B cell (primary cell): ENCODE data around the gene SEC14L1. TPM values are rescaled to one million over a fixed set of nuclear protein-coding genes. Genes with fewer than 3 reads are reported as not detected.

Source experiments
- ATAC-seq: fragments of 200-7000 bp; cut with Tn5 transposase; one replicate; pipeline ENCODE4 v1.10.0; 2021; ENCODE audit warnings: low read depth, mild to moderate bottlenecking, moderate number of reproducible peaks, moderate library complexity
- CTCF ChIA-PET: fragments of 350-600 bp; sonication (Branson Sonifier 250); formaldehyde crosslinking; loops from one replicate; lab custom pipeline; 2021; ENCODE audit warnings: antibody characterized with exemption, inconsistent platforms; lab: Charles Lee
- POLR2A ChIA-PET: fragments of 350-600 bp; sonication (Branson Sonifier 250); formaldehyde crosslinking; loops from one replicate; lab custom pipeline; 2021; ENCODE audit warnings: antibody characterized with exemption; lab: Charles Lee
- DNase-seq: peaks from one replicate; pipeline ENCODE4 v3.0.0; 2013
- H2AFZ ChIP-seq: 2 replicates; pipeline ENCODE4 v1.6.1; 2012; ENCODE audit warnings: mild to moderate bottlenecking, low read depth, low read length; ENCODE audit not compliant: insufficient read depth, poor library complexity, severe bottlenecking
- H3K27ac ChIP-seq, 2 donors: 1 replicate in 1 of 2; 2 replicates in 1 of 2; pipeline ENCODE4 v1.5.1; 2012 to 2013; ENCODE audit warnings: low read length in 2 of 2, mild to moderate bottlenecking in 2 of 2, moderate library complexity in 1 of 2
- H3K27me3 ChIP-seq, 4 experiments: fragments of 200-600 bp in 1 of 4; sonication (generic) in 1 of 4; replicated peaks in 1 of 4; 1 replicate in 2 of 4; 2 replicates in 2 of 4; pipeline versions ENCODE4 v1.6.1 to v1.7.0; 2013 to 2016; ENCODE audit warnings: low read length in 3 of 4, mild to moderate bottlenecking in 2 of 4, mixed read lengths in 1 of 4, moderate library complexity in 1 of 4; ENCODE audit not compliant: insufficient read depth in 4 of 4, control insufficient read depth in 3 of 4; ENCODE audit errors: control extremely low read depth in 1 of 4
- H3K36me3 ChIP-seq, 2 experiments: replicated peaks in 1 of 2; 1 replicate in 1 of 2; 2 replicates in 1 of 2; pipeline versions ENCODE4 v1.6.1 to v1.7.1; 2013; ENCODE audit warnings: low read length in 1 of 2; ENCODE audit not compliant: insufficient read depth in 2 of 2, control insufficient read depth in 1 of 2; ENCODE audit errors: control extremely low read depth in 1 of 2, extremely low read depth in 1 of 2
- H3K4me1 ChIP-seq, 2 donors: fragments of 200-600 bp in 1 of 2; sonication (generic) in 1 of 2; 1 replicate in 1 of 2; 2 replicates in 1 of 2; pipeline versions ENCODE4 v1.5.1 to v1.6.1; 2013 to 2017; ENCODE audit warnings: low read length in 2 of 2; ENCODE audit not compliant: control insufficient read depth in 2 of 2, insufficient read depth in 2 of 2
- H3K4me2 ChIP-seq: replicated peaks from 2 replicates; pipeline ENCODE3; 2012; ENCODE audit warnings: mild to moderate bottlenecking, low read depth, low read length; ENCODE audit not compliant: poor library complexity, severe bottlenecking
- H3K4me3 ChIP-seq, 5 experiments: fragments of 200-600 bp in 1 of 5; sonication (generic) in 1 of 5; 1 replicate in 3 of 5; 2 replicates in 2 of 5; pipeline versions ENCODE4 v1.5.1 to v1.7.0; 2011 to 2016; ENCODE audit warnings: low read length in 4 of 5, mild to moderate bottlenecking in 4 of 5, low read depth in 2 of 5, control low read depth in 1 of 5, moderate library complexity in 1 of 5; ENCODE audit not compliant: insufficient read depth in 1 of 5; ENCODE audit errors: control extremely low read depth in 1 of 5, extremely low read depth in 1 of 5
- H3K79me2 ChIP-seq: fragments of 200-600 bp; sonication (generic); one replicate; pipeline ENCODE4 v1.6.0; 2016; ENCODE audit warnings: low read length; ENCODE audit not compliant: control insufficient read depth, insufficient read depth
- H3K9ac ChIP-seq: fragments of 200-600 bp; sonication (generic); 2 replicates; pipeline ENCODE4 v1.6.1; 2017; ENCODE audit warnings: mild to moderate bottlenecking, low read length, moderate library complexity
- H3K9me3 ChIP-seq, 3 donors: one replicate each; pipeline versions ENCODE4 v1.6.1 to v1.7.1; 2013; ENCODE audit warnings: low read length in 2 of 3; ENCODE audit not compliant: control insufficient read depth in 2 of 3, insufficient read depth in 1 of 3; ENCODE audit errors: control extremely low read depth in 1 of 3
- H4K20me1 ChIP-seq: 2 replicates; pipeline ENCODE4 v1.6.0; 2012; ENCODE audit warnings: mild to moderate bottlenecking, low read length; ENCODE audit not compliant: insufficient read depth, control insufficient read depth, poor library complexity, severe bottlenecking
- H3K27ac Mint-ChIP-seq: one replicate; pipeline ENCODE4 v1.8.0; 2021; ENCODE audit warnings: mixed read lengths
- H3K27me3 Mint-ChIP-seq: one replicate; pipeline ENCODE4 v1.8.0; 2021; ENCODE audit warnings: mixed read lengths
- H3K4me1 Mint-ChIP-seq: one replicate; pipeline ENCODE4 v1.8.0; 2021; ENCODE audit warnings: mixed read lengths
- H3K4me3 Mint-ChIP-seq: one replicate; pipeline ENCODE4 v1.8.0; 2021; ENCODE audit warnings: mixed read lengths
- H3K9me3 Mint-ChIP-seq: one replicate; pipeline ENCODE4 v1.8.0; 2022; ENCODE audit warnings: mixed read lengths; ENCODE audit not compliant: insufficient read depth
- CTCF ChIP-seq: fragments of 200-600 bp; IDR thresholded peaks from one replicate; pipeline ENCODE4 v1.8.0; 2022; ENCODE audit warnings: antibody characterized with exemption, mild to moderate bottlenecking
- EZH2 ChIP-seq: IDR thresholded peaks from 2 replicates; pipeline ENCODE4 v1.6.1; 2012; ENCODE audit warnings: borderline replicate concordance, low read depth, mild to moderate bottlenecking, moderate library complexity, low read length; ENCODE audit not compliant: insufficient read depth, poor library complexity, severe bottlenecking
- WGBS: methylation state at CpG from one replicate; pipeline ENCODE4 v1.1.5; 2013; ENCODE audit warnings: missing lambda C conversion rate; ENCODE audit not compliant: insufficient coverage; 5-methylcytosine and 5-hydroxymethylcytosine counted together
- intact Hi-C: fragments of 100-400 bp; cut with micrococcal nuclease; formaldehyde crosslinking; loops from one replicate; pipeline ENCODE4 v1.10.0; 2022
- polyA plus RNA-seq: library from polyadenylated mRNA; depleted of rRNA; stranded (reverse); fragments of >200 nt; gene quantifications from 2 replicates; pipeline ENCODE4 v1.2.3, GENCODE V29; 2012
- total RNA-seq, 2 donors: library from RNA; stranded (reverse); fragments of 120-200 nt in 1 of 2; gene quantifications; 1 replicate in 1 of 2; 2 replicates in 1 of 2; pipeline versions ENCODE4 v1.2.3 to v1.2.4, GENCODE V29; 2013 to 2022

The SEC14L1 gene
- total and polyA plus RNA-seq, 2 donors (not counting 1 experiment from before 2014, with no cell fraction given): 37.7 to 103 TPM

- Mint-ChIP-seq H3K4me3 (peak overlapping the region; percentile 73), H3K9me3 (peaks cover 7% of the 10 kb centered on the region), H3K4me1 (peaks cover 60% of the 10 kb centered on the region), H3K27me3 (no peaks in the 10 kb centered on the region), H3K27ac (peak overlapping the region; percentile 1)
- ATAC-seq (no peak), DNase-seq (no peak)
- peaks cover 3 to 25% (median 22%) of the 10 kb centered on the region in 3 donors for H3K9me3 ChIP-seq
- H3K4me2 ChIP-seq: peak overlapping the region; percentile 61
- peaks cover 57% of the 10 kb centered on the region for H4K20me1 ChIP-seq
- peak overlapping the region; percentile 3 to 68 for H3K27ac ChIP-seq
- H3K4me3 ChIP-seq: peak overlapping the region in 1 of 5 experiments; percentile 34
- peaks cover 29 to 30% of the 10 kb centered on the region in 2 donors for H3K4me1 ChIP-seq
- intact Hi-C loops: no loop called here
- CTCF ChIA-PET: interaction anchor here (0.5 to 1.4 kb wide), 4 partner anchors 74 to 125 kb away, joined by 3 to 4 read pairs (median 4); no protein-coding TSS in a partner anchor
- H3K36me3 ChIP-seq: peaks cover 2 to 6% of the 10 kb centered on the region in 2 experiments
- POLR2A ChIA-PET: no interaction called here
- H3K79me2 ChIP-seq: peaks cover 83% of the 10 kb centered on the region
- H3K9ac ChIP-seq: peak overlapping the region; percentile 1
- whole genome bisulfite sequencing: 78% methylated on average over 4 of the region's 7 CpGs
- no peaks in the 10 kb centered on the region for H3K27me3 ChIP-seq
- TF ChIP-seq EZH2 (no peak), CTCF (no peak)
- no peak overlapping the region for H2AFZ ChIP-seq
These were observed 23.8 kb downstream of the SEC14L1 start for GRCh38 chr17:77164483-77165091.

- Mint-ChIP-seq H3K9me3 (peaks cover 9% of the 10 kb centered on the region), H3K4me3 (peak overlapping the region; percentile 73), H3K27ac (peak overlapping the region; percentile 66), H3K27me3 (no peaks in the 10 kb centered on the region), H3K4me1 (peaks cover 51% of the 10 kb centered on the region)
- intact Hi-C loops: no loop called here
- ATAC-seq (no peak), DNase-seq (peak; percentile 18)
- peaks cover 5 to 25% (median 22%) of the 10 kb centered on the region in 3 donors for H3K9me3 ChIP-seq
- H3K27me3 ChIP-seq: no peaks in the 10 kb centered on the region
- H3K4me3 ChIP-seq: peak overlapping the region in 1 of 5 experiments; percentile 34
- no peak overlapping the region for H2AFZ ChIP-seq
- WGBS: no CpG with 5 or more reads among the region's 1 CpG
- peak overlapping the region; percentile 3 to 68 for H3K27ac ChIP-seq
- no peak for TF ChIP-seq CTCF
- no peak for TF ChIP-seq EZH2
- H3K79me2 ChIP-seq: peaks cover 83% of the 10 kb centered on the region
- H4K20me1 ChIP-seq: peaks cover 57% of the 10 kb centered on the region
- H3K4me1 ChIP-seq: peaks cover 29 to 30% of the 10 kb centered on the region in 2 donors
- peak overlapping the region; percentile 61 for H3K4me2 ChIP-seq
- ChIA-PET CTCF (interaction anchor here (1.4 kb wide), 1 partner anchor 75 kb away, joined by 4 read pairs; no protein-coding TSS in a partner anchor), POLR2A (no interaction called here)
- peak overlapping the region; percentile 1 for H3K9ac ChIP-seq
- peaks cover 4 to 6% of the 10 kb centered on the region in 2 experiments for H3K36me3 ChIP-seq
These were observed 24.8 kb downstream of the SEC14L1 start for GRCh38 chr17:77165577-77165976.
